GM19463 (cell line): ENCODE measurements around the gene GPNMB.

Experiments used
- ATAC-seq: cut with Tn5 transposase; IDR thresholded peaks from one replicate; pipeline ENCODE4 v1.9.1; 2021; ENCODE audit warnings: mild to moderate bottlenecking, moderate library complexity; ENCODE audit not compliant: unreplicated experiment

Gene GPNMB

DNA sequence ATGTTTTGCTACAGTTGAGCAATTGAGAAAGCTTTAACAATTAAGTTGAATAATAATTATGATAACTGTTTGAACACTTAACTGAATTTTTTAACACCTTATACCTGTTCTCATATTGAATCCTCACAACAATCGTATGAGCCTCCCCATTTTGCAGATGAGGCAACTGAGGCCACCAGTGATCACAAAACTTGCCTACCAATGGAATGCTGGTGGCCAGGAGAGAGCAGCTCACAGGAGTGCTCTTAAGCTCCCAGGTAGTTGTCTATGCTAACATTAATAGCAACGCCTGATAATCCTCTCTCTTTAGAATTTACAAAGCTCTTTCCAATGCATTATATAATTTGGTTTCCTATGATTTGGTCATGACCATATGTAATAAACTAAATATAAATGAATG lies 21.6 kb downstream of the GPNMB start:
- ATAC-seq, result no peak

DNA sequence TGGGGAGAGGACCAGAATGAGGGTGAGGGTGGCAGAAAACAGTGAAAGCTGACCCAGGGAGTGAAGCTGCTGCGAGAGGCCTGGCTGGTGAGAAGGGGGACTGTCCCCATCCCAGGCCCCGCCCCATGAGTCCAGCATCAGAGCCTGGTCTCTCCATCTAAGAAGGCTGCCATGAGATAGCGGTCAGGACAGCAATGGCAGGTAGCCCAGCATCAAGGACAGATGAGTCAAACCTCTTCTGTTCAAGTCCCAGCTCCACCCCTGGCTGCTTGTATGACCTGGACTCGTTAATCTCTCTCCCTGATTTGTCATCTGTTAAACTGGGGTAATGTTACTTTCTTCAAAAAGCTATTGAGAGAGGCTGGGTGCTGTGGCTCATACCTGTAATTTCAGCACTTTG lies 22.2 kb downstream of the GPNMB start:
- ATAC-seq, result no peak

DNA sequence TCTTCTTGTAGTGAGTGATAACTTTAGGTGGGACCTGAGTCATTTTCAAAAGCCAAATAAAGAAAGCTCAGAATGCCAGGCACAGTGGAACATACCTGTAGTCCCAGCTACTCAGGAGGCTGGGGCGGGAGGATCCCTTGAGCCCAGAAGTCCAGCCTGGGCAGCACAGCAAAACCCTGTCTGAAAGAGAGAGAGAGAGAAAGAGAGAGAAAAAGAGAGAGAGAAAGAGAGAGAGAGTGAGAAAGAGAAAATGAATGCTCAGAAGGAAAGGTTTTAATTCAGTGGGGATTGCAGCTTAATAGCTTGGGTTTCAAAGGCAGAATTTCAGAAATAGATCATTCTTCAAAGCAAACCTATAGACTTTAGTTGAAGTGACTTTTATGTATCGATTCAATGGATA lies 25.7 kb downstream of the GPNMB start:
- no peak for ATAC-seq

DNA sequence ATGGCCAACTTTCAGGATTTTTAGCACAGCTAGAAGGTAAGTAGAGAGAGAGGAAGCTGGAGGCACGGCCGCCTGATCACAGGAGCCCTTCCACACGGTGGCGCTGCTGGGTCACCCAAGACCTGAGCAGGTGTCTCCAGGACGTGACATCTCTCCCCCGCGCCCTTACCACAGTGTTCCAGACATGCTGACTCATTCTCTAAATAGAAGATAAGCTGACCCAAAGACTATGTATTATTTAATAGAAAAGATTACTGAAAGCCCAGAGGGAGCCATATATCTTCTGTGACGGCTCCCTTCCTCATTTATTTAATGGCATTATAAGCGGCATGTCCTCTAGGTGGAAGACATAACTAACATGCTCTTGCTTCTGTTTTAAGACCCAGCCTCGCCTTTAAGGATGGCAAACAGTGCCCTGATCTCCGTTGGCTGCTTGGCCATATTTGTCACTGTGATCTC lies 26.6 kb downstream of the GPNMB start:
- peak; percentile 97 for ATAC-seq

DNA sequence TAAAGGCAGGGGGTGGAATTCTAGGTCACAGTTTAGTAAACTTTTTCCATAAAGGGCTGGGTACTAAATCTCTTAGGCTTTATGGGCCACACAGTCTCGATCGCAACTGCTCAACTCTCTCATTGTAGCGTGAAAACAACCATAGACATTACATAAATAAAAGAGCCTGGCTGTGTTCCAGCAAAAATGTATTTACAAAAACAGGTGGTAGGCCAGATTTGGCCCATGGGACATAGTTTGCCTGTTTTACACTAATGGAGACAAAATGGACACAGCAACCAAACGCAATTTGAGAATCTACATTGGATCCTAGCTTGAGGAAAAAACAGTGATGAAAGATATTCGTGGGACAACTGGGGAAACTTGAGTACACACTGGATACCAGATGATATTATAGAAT lies 29.3 kb downstream of the GPNMB start:
- no peak for ATAC-seq

DNA sequence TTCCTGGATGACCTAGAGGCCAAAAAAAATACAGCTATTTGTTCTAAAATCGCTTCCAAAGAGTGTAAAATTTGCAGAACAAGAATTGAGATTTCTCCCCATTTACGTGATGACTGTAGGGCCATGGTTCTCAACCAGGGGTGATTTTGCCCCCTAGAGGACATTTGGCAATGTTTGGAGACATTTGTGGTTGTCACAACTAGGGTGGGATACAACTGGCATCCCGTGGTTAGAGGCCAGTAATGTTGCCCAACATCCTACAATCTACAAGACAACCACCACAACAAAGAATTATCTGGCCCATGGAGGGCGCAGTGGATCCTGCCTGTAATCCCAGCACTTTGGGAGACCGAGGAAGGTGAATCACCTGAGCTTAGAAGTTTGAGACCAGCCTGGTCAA lies 29.8 kb downstream of the GPNMB start:
- no peak for ATAC-seq

DNA sequence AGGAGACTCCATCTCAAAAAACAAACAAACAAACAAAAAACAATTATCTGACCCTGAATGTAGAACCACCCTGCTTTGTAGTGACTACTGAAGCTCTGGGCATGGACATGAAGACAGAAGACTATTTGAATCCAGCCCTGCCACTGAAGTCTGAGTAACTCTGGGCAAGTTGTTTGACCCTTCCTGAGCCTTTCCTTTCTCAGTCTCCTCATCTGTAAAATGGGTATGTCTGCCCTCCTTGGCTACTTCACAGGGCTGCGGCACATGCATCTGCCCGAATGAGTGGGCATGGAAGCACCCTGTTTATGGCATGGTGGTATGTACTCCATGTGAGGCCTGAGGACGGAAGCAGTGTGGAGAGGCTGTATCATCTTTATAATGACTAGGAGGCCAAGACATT lies 30.4 kb downstream of the GPNMB start:
- no peak for ATAC-seq

DNA sequence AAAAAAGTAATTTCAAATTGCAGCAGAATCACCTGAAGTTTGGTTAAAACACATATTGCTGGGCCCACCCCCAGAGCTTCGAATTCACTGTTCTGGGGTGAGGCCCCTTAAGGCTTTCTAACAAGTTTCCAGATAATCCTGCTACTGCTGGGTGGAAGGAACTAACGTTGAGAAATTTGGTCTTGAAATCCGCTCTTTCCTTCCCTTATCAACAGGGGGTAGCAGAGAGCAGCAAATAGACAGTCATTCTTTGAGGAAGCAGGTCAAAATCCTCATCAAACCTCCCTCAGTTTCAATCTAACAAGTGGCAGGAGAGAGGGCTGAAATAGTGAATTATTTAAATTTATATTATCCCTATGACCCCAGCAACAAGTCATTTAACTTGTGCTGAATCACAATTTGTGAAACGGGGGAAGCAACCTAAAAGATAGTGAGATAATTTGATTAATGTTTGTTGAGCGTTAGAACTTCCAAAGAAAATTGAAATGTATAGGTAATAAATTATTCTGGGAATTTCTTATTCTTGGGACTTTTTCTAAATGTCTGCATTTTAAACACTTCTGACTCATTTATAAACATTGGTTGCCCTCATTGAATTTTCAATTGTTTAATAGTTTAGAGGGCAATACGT lies 30.9 kb downstream of the GPNMB start:
- ATAC-seq, result no peak

DNA sequence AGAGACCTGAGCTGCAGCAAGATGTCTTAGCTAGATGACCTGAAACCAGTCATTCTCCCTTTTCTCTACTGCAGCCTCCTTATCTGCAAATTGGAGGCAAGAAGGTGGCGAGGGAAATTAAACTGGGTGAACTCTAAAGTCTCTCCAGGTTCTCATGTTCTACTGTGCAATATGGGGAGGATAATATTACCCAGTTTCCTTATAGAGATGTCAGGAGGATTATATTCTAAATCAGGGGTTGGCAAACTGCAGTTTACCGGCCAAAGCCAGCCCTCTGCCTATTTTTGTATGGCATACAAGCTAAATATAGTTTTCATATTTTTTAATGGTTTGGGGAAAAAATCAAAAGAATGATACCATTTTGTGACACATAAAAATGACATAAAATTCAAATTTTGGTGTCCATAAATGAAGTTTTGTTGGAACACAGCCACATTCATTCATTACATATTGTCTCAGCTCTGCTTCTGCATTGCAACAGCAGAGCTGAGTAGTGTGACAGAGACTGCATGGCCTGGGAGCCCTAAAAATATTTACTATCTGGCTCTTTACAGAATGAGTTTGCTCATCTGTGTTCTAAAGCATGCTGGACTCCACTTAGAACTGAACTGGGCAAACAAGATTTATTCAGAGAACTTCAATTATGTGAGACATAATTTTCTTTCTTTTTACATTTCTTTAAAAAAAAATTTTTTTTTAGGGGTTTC lies 33.4 kb downstream of the GPNMB start:
- ATAC-seq, result no peak

DNA sequence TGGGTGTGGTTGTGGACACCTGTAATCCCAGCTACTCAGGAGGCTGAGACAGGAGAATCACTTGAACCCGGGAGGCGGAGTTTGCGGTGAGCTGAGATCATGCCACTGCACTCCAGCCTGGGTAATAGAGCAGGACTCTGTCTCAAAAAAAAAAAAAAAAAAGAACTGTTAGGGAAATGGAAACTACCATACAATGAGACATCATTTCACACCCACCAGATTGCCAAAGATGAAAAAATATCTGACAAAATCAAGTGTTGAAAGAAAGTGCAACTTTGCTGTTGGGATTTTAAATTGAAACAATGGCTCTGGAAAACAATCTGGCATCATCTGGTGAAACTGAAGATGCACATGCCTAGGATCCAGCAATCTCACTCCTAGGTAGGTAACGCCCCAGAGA lies 36.5 kb downstream of the GPNMB start:
- no peak for ATAC-seq

DNA sequence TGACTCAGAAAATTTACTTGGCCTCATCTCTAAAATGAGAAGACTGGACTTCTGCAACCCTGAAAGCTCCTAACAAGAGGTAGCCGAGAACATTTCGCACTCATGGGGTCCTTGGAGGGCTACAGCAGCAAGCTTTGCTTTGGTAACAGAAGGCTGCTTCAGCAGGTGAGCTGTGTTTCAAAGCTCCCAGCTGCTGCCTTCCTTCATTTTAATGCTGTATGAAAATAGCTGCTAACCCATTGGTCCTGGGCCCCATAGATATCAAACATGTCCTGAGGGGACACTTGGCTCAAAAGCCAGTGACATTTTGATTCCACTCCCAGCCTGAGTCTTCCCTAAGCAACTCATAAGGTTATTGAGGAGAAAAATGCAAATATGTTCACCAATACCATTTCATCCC lies 38.3 kb downstream of the GPNMB start:
- ATAC-seq, result no peak

DNA sequence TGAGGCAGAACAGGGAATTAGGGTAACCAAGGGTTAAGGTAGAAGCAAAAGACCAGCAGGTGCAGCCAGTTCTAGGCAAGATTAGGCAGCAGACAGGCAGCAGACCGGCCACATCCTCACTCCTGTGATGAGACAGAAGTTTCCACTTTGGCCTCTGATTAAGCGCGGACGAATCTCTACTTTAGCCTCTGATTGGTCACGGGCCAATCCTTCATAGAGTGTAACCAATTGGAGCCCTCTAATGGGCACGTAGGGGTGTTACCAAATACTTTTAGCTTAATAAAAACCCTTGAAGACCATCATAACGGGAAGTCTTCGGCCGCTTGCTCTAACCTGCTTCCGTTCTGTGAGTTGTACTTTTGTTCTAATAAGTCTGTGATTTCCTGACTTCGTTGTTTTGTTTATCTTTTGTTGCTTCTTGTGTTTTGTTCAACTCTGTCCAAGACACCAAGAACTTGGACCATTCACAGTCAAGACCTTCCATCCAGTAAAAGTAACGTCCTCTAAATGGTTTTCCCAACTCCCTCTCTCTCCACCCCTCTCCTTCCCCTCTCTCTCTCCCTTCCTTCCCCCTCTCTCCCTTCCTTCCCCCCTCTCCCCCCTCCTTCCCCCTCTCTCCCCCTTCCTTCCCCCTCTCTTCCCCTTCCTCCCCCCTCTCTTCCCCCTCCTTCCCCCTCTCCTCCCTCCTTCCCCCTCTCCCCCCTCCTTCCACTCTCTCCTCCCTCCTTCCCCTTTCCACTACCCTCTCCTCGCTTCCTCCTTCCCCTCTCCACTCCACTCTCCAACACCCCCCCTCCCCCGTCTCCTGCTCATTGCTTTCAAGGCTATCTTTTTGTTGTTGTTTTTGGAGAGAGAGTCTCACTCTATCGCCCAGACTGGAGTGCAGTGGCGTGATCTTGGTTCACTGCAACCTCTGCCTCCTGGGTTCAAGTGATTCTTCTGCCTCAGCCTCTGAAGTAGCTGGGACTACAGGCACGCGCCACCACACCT lies 39.4 kb downstream of the GPNMB start:
- no peak for ATAC-seq

DNA sequence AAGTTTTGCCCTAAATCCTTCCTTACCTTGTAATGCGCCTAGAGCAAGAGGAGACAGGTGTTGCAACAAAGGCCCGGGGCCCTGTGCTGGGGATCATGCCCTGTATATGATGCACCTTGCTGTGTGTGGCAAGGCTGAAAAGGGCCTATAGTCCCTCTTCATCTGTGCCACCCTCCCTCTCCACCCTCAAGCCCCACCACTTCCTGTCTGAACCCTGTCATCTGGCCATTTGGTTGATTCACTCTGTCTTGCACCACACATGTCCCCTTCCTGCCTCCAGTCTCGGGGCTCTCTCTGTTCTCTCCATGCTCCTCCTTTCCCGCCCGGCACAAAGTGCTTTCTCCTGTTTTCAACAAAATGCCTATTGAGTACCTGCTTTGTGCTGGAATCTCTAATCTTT lies 41.0 kb downstream of the GPNMB start:
- no peak for ATAC-seq

DNA sequence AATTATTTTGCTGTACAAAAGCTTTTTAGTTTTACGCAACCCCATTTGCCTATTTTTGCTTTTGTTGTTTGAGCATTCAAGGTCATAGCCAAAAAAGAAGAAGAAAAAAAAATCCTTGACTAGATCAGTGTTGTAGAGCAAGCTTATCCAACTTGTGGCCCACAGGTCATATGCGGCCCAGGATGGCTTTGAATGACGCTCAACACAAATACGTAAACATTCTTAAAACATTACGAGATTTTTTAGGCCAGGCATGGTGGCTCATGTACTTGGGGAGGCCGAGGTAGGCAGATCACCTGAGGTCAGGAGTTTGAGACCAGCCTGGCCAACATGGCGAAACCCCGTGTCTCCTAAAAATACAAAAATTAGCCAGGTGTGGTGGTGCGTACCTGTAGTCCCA lies 44.4 kb downstream of the GPNMB start:
- ATAC-seq, result no peak

DNA sequence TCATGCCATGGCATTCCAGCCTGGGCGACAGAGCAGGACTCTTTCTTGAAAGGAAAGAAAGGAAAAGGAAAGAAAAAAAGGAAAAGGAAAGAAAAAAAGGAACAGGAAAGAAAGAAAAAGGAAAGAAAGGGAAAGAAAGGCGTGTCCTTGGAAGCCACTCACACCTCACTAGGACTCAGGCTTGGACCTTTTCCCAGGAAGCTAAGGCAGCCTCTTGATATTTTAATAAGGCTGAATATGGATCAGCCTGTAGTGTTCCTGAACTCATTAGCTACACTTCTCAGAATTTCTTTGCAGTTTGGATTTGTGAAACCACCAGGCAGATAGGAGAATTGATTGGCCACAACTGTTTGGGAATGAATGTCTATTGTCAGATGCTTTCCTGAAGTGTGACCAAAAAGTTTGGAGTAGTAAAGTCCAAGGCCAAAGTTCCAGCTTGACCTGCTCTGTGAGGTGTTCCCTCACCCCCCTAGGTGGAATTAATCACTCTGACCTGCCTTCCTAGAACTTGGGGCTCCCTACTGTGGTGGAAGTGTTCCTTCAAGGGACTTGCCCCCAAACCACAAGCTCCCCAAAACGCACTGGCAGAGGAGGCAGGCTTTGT lies 45.5 kb downstream of the GPNMB start:
- ATAC-seq, result no peak

DNA sequence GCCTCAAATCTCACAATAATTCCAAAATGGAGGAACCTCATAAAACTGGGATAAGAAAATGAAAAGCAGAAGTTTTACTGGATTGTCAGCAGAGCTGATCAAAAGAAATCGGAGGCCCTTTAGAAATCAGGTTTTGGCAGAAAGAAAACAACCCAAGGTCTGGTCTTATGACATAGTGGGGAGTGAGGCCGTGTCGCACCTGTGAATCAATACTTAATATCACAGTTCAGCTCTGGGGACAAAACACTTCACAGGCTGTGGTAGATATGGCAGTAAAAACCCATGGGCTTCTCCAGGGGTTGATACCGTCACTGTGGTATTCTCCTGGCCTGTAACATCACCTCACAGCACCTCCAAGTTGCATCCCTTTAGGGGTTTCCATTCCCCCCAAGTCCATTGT lies 46.0 kb downstream of the GPNMB start:
- ATAC-seq, result no peak

DNA sequence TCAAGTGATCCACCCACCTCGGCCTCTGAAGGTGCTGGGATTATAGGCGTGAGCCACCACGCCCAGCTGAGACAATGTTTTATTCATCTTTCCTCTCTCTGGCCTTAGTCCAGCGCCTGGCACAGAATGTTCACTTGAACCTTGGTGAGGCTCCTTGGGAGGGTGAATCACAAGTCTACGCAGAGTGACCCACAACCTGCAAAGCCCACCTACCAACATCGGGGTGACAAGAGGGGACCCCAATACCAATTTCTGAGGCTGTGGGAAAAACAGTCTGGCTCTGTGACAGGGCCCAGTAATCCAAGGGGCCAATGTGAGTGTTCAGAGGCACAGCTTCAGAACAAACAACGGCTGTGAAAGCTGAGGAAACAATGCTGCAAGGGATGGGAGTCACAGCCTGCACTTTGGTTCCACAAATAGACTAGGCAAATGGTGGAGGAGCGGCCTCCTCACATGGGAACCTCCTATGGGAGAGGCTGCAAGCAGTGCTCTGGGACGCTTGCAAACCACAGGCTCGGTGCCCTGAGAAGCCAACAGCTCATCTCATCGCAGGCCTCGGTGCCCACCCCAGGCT lies 47.0 kb downstream of the GPNMB start:
- no peak for ATAC-seq

DNA sequence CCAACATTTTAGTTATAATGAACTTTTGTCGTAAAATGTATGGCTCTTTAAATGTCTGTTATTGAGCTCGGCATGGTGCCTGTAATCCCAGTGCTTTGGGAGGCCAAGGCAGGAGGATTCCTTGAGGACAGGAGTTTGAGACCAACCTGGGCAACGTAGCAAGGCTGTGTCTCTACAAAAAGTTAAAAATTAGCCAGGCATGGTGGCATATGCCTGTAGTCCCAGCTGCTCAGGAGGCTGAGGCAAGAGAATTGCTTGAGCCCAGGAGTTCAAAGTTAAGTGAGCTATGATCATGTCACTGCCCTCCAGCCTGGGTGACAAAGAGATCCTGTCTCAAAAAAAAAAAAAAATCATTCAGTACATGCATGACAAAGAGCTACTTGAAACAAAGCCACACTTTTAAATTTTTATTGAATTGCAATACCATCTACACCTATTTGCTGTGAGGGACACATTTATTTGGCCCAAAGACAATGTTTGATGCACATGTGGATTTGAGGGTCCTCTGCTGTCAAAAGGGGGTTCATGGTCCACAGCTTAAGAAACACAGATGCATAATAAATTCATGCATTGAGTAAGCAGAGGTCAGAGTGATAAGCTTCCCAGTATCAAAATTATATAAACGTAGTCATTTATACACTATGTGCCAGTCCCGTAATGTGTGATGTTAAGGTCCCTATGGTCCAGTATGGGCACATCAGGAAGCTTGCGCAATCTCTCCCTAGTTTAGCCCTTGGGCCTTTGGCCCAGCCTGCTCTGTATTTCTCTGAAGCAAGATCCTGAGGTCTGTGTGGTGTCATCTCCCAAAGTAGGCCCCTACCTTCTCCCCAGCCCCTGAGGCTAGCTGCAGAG lies 48.2 kb downstream of the GPNMB start:
- no peak for ATAC-seq

DNA sequence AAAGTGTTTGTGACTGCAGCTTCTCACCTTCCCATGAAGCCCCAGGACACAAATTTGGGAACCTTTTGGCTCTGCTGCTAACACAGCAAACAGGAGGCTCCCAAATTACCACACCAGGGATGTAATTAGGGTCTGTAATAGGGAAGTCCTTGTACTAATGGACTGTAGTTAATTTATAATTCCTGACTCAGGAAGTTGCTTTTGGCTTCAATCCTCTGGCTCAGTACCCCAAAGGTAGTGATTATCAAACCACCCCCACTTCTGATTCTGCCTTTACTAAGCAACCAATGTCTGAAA lies 48.8 kb downstream of the GPNMB start:
- ATAC-seq, result no peak
